Endodermal cell (in vitro differentiated cells): Measurements from ENCODE around the gene KLHL26. TPM values are rescaled to one million over a fixed set of nuclear protein-coding genes. Genes with fewer than 3 reads are reported as not detected.

ENCODE experiments used
- DNase-seq: peaks from one replicate; pipeline ENCODE4 v3.0.0-alpha.2; 2017
- H3K27ac ChIP-seq: 2 replicates; pipeline ENCODE4 v1.5.1; 2013; ENCODE audit warnings: mild to moderate bottlenecking, low read depth, low read length, moderate library complexity
- H3K27me3 ChIP-seq: 2 replicates; pipeline ENCODE4 v1.6.1; 2013; ENCODE audit warnings: mild to moderate bottlenecking, low read length, moderate library complexity; ENCODE audit not compliant: insufficient read depth, control insufficient read depth, poor library complexity, severe bottlenecking
- H3K36me3 ChIP-seq: 2 replicates; pipeline ENCODE4 v1.7.0; 2013; ENCODE audit warnings: mild to moderate bottlenecking, low read length, moderate library complexity; ENCODE audit not compliant: control insufficient read depth, insufficient read depth
- H3K4me1 ChIP-seq: one replicate; pipeline ENCODE4 v1.7.0; 2013; ENCODE audit warnings: low read length; ENCODE audit not compliant: control insufficient read depth, insufficient read depth
- H3K4me3 ChIP-seq: 2 replicates; pipeline ENCODE4 v1.5.1; 2013; ENCODE audit warnings: mild to moderate bottlenecking, low read length, moderate library complexity
- H3K9ac ChIP-seq: 2 replicates; pipeline ENCODE4 v1.6.1; 2013; ENCODE audit warnings: mild to moderate bottlenecking, low read length, moderate library complexity; ENCODE audit not compliant: poor library complexity, severe bottlenecking; ENCODE audit errors: extremely low read depth
- H3K9me3 ChIP-seq: 2 replicates; pipeline ENCODE4 v1.6.1; 2013; ENCODE audit warnings: mild to moderate bottlenecking, low read length, moderate library complexity; ENCODE audit not compliant: control insufficient read depth
- H3K27ac Mint-ChIP-seq: 2 replicates; pipeline ENCODE4 v1.8.0; 2020; ENCODE audit warnings: mixed read lengths
- H3K27me3 Mint-ChIP-seq: 2 replicates; pipeline ENCODE4 v1.8.0; 2021; ENCODE audit warnings: mild to moderate bottlenecking, mixed read lengths; ENCODE audit not compliant: insufficient read depth
- H3K36me3 Mint-ChIP-seq: 2 replicates; pipeline ENCODE4 v1.8.0; 2020; ENCODE audit warnings: low read depth, mixed read lengths
- H3K4me1 Mint-ChIP-seq: 2 replicates; pipeline ENCODE4 v1.8.0; 2020; ENCODE audit warnings: mixed read lengths
- H3K4me3 Mint-ChIP-seq: 2 replicates; pipeline ENCODE4 v1.8.0; 2020; ENCODE audit warnings: mild to moderate bottlenecking, moderate library complexity, mixed read lengths
- H3K9me3 Mint-ChIP-seq: 2 replicates; pipeline ENCODE4 v1.8.0; 2020; ENCODE audit warnings: mild to moderate bottlenecking, mixed read lengths
- WGBS, 2 experiments: methylation state at CpG; one replicate each; pipeline versions ENCODE4 v1.1.5 to v1.1.7; 2013; ENCODE audit warnings: missing lambda C conversion rate in 2 of 2, mixed read lengths in 1 of 2; ENCODE audit not compliant: insufficient coverage in 1 of 2, insufficient read length in 1 of 2; 5-methylcytosine and 5-hydroxymethylcytosine counted together
- total RNA-seq, 2 donors: library from RNA; stranded (reverse); fragmentation: NEBNext Ultra II Directional in 1 of 2; extraction: Animal tissue kit (Norgen Biotek cat#: 25700) in 1 of 2; gene quantifications; 2 replicates in 1 of 2; 3 replicates in 1 of 2; pipeline ENCODE4 v1.2.1, GENCODE V29; 2021
- TF ChIP-seq, protein P1 (sequence below): fragments of 200-600 bp; sonication (generic); conservative IDR thresholded peaks from 2 replicates; pipeline ENCODE4 v1.5.0; 2021; ENCODE audit warnings: antibody characterized with exemption, mild to moderate bottlenecking

Gene KLHL26
- total RNA-seq, 2 donors from 2014 or later: 9.4 to 11.2 TPM

DNA sequence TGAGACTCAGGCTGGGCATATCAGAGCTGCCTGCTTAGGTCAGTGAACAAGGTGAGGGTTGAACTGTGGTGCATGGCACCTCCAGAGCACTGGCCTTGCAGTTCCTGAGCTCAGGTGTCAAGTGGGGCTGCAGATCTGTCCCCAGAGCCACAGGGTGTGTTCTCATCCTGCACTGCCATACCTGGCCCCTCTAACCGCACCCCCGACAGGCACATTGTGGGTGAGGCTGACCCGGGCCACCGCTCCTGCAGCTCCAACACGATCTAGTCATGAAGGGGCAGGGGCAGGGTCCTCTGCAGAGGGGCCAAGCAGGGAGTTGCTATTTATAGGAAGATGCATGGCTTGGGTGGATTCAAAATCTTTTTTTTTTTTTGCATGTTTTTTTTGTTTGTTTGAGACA is 30.0 kb downstream of the KLHL26 start:
- H3K4me3 Mint-ChIP-seq: no peak overlapping the region
- H3K4me1 ChIP-seq: no peaks in the 10 kb centered on the region
- H3K27ac Mint-ChIP-seq: no peak overlapping the region
- no peaks in the 10 kb centered on the region for H3K36me3 ChIP-seq
- no peak overlapping the region for H3K4me3 ChIP-seq
- H3K4me1 Mint-ChIP-seq: peaks cover 5% of the 10 kb centered on the region
- H3K36me3 Mint-ChIP-seq: peaks cover 18% of the 10 kb centered on the region
- no peak overlapping the region for H3K9ac ChIP-seq
- TF ChIP-seq, protein P1, sequence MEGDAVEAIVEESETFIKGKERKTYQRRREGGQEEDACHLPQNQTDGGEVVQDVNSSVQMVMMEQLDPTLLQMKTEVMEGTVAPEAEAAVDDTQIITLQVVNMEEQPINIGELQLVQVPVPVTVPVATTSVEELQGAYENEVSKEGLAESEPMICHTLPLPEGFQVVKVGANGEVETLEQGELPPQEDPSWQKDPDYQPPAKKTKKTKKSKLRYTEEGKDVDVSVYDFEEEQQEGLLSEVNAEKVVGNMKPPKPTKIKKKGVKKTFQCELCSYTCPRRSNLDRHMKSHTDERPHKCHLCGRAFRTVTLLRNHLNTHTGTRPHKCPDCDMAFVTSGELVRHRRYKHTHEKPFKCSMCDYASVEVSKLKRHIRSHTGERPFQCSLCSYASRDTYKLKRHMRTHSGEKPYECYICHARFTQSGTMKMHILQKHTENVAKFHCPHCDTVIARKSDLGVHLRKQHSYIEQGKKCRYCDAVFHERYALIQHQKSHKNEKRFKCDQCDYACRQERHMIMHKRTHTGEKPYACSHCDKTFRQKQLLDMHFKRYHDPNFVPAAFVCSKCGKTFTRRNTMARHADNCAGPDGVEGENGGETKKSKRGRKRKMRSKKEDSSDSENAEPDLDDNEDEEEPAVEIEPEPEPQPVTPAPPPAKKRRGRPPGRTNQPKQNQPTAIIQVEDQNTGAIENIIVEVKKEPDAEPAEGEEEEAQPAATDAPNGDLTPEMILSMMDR: no peak
- no peaks in the 10 kb centered on the region for H3K27me3 ChIP-seq
- no peaks in the 10 kb centered on the region for H3K9me3 ChIP-seq
- no peaks in the 10 kb centered on the region for H3K27me3 Mint-ChIP-seq
- no peaks in the 10 kb centered on the region for H3K9me3 Mint-ChIP-seq
- no peak for DNase-seq
- no peak overlapping the region for H3K27ac ChIP-seq
- 91 to 92% methylated on average over 5 of the region's 5 CpGs for WGBS, 2 experiments

- TF ChIP-seq, protein P1: no peak
- no peak overlapping the region for H3K4me3 Mint-ChIP-seq
- no peaks in the 10 kb centered on the region for H3K4me1 ChIP-seq
- H3K9me3 Mint-ChIP-seq: no peaks in the 10 kb centered on the region
- H3K36me3 ChIP-seq: no peaks in the 10 kb centered on the region
- no peak overlapping the region for H3K4me3 ChIP-seq
- no peak overlapping the region for H3K9ac ChIP-seq
- H3K36me3 Mint-ChIP-seq: peaks cover 18% of the 10 kb centered on the region
- H3K27ac ChIP-seq: no peak overlapping the region
- no peaks in the 10 kb centered on the region for H3K27me3 ChIP-seq
- no peak overlapping the region for H3K27ac Mint-ChIP-seq
- 95% methylated on average over 50 to 55 of the region's 55 CpGs for WGBS, 2 experiments
- no peaks in the 10 kb centered on the region for H3K27me3 Mint-ChIP-seq
- H3K4me1 Mint-ChIP-seq: peaks cover 5% of the 10 kb centered on the region
- H3K9me3 ChIP-seq: no peaks in the 10 kb centered on the region
- DNase-seq: no peak
These were observed 30.9 kb downstream of the KLHL26 start for GRCh38 chr19:18667531-18668251.

GRCh38 chr19:18668252-18668631 is 31.4 kb downstream of the KLHL26 start:
- 92 to 97% methylated on average over 18 to 38 of the region's 38 CpGs for WGBS, 2 experiments
- TF ChIP-seq, protein P1: no peak
- Mint-ChIP-seq H3K27me3 (no peaks in the 10 kb centered on the region), H3K4me1 (peaks cover 2% of the 10 kb centered on the region), H3K9me3 (no peaks in the 10 kb centered on the region), H3K4me3 (no peak overlapping the region), H3K27ac (no peak overlapping the region), H3K36me3 (peaks cover 18% of the 10 kb centered on the region)
- no peak for DNase-seq
- H3K9ac ChIP-seq: no peak overlapping the region
- H3K27ac ChIP-seq: no peak overlapping the region
- no peaks in the 10 kb centered on the region for H3K27me3 ChIP-seq
- no peaks in the 10 kb centered on the region for H3K9me3 ChIP-seq
- H3K4me1 ChIP-seq: no peaks in the 10 kb centered on the region
- no peaks in the 10 kb centered on the region for H3K36me3 ChIP-seq
- no peak overlapping the region for H3K4me3 ChIP-seq
